Amniotic epithelial cell (primary cell): ENCODE data around the gene GOLGB1.
A peak's percentile ranks its signal among the peaks of the same experiment; 100 is the strongest.
"Not testable (repeated sequence)": the region's sequence is repeated elsewhere in the genome, so short reads cannot be mapped to it uniquely, and the experiment has no call there.

ENCODE experiments used
- DNase-seq: peaks from one replicate; pipeline ENCODE4 v3.0.0-alpha.2; 2010; ENCODE audit warnings: low read depth

Gene GOLGB1, protein sequence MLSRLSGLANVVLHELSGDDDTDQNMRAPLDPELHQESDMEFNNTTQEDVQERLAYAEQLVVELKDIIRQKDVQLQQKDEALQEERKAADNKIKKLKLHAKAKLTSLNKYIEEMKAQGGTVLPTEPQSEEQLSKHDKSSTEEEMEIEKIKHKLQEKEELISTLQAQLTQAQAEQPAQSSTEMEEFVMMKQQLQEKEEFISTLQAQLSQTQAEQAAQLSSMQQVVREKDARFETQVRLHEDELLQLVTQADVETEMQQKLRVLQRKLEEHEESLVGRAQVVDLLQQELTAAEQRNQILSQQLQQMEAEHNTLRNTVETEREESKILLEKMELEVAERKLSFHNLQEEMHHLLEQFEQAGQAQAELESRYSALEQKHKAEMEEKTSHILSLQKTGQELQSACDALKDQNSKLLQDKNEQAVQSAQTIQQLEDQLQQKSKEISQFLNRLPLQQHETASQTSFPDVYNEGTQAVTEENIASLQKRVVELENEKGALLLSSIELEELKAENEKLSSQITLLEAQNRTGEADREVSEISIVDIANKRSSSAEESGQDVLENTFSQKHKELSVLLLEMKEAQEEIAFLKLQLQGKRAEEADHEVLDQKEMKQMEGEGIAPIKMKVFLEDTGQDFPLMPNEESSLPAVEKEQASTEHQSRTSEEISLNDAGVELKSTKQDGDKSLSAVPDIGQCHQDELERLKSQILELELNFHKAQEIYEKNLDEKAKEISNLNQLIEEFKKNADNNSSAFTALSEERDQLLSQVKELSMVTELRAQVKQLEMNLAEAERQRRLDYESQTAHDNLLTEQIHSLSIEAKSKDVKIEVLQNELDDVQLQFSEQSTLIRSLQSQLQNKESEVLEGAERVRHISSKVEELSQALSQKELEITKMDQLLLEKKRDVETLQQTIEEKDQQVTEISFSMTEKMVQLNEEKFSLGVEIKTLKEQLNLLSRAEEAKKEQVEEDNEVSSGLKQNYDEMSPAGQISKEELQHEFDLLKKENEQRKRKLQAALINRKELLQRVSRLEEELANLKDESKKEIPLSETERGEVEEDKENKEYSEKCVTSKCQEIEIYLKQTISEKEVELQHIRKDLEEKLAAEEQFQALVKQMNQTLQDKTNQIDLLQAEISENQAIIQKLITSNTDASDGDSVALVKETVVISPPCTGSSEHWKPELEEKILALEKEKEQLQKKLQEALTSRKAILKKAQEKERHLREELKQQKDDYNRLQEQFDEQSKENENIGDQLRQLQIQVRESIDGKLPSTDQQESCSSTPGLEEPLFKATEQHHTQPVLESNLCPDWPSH (N-terminal part only)

DNA sequence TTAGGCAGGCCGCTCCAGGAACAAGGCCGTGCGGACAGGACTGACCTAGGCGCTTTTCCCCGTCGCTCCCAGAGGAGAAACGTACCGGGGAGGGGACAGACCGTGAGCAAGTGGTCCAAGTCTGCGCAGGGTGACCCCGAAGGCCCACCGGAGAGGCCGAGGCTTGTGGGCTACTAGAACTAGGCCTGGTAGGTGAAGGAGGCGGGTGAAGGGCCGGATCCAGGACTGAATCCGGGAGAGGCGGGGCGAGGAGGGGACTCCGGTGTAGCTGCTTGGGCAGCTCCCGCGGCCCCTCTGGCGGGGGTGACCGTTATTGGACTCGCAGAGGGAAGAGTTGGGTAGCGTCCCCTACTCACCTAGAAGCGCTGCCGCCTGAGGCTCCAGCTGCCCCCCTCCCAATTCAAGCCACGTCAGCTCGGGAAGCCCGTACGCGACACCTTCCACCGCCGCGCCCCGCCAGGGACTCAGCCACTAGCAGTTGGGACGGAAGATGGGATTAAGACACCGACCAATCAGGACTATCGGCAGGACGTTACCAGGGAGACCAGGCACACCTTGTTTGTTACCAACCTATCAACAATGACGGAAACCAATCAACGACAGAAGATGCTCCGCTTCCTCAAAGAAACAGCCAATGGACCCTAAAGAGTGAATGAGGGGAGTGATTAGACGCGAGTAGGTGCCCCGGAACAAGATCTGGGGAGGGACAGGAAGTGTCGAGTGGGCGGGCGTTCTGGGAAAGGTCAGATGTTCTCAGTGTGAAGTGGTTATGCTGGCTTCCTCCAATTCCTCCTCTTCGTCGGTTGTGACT, at the start of gene GOLGB1:
Gene GOLGB1 (minus strand): TSS at position 466 of the 811 bp plus-strand sequence. CDS start 18,770 bp downstream, outside the sequence.
- peak; percentile 100 for DNase-seq

DNA sequence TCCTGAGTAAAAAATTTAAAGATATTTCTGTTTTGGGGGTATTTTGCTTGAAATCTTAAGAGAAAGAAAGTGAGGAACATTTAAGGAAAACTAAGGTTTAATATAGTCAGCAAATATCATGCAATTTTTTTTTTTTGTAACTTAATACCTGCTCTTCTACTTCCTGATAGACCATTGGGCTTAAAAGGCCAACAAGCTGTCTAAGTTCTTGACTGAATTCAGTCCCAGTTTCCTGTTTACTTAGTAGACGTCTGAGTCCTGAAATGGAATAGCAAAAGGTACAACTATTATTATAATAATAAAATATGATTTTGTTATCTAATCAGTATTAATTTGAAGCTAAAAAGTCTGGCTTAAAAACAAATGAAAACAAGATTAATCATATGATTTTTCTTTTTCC, 47.4 kb upstream of the GOLGB1 start:
- no peak for DNase-seq

DNA sequence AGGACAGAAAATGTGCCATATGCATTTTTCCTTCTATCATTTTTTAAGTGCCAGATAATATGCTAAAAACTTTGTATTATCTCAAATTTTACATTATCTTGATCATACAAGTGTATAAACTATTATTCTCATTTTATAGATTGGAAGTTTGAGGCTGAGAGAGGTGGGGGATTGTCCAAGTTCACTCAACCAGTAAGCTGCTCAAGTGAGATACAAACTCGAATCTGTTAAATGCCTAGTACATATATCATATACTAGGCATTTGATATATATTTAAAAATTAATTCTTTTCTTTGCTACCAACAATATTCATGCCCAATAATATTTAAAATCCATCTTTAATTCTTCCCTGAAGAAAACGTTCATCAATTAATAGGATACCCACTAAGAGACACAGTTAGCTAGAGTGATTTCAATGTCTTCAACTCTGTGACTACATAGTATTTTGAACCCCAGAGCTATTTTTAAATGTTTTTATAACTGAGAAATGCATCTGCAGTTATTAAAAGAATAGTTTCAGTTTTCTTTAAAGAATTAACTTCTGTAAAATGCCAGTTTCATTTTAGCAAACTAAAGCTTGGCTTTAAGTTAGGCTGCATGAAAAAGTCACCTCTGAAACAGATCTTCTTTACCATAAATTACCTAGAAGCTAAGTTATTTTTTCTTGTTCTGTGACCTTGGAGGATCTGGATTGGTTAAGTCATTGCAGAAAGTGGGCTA, 44.9 kb upstream of the GOLGB1 start:
- DNase-seq = no peak

DNA sequence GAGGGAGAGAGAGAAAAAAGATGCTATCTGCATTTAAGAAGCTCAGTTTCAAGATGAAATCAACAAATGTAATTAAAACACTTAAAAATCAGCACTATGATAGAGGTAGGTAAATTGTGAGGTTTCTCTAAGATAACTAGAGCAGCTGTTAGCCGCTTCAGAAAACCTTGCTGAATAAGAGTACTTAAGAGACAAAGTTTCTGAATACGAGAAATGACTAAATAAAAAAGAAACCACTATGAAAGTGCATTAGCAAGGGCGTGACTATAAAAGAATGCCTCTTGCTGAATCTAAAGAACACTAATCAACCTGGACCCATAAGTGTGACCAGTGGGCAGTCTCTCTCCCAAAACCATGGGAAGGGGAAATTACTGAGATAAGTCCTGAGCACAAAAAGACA, 43.5 kb upstream of the GOLGB1 start:
- DNase-seq = no peak

DNA sequence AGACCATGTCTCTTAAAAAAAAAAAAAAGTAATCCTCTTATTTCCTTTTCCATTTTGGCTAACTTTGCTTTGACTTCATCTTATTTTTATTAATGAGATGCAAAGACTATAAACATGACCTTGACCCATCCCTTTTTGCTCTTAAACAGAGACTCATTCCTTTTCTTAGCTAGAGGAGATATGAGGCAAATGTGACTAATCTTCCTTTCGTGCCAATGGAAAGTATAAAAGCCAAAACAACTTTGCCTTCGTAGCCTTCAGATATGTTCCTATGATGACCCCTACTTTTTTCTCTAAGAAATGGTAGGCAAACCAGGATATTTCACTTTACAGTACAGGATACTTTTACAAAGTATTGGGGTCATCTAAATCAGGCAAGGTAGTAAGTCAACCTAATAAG, 36.9 kb upstream of the GOLGB1 start:
- DNase-seq = peak; percentile 27

DNA sequence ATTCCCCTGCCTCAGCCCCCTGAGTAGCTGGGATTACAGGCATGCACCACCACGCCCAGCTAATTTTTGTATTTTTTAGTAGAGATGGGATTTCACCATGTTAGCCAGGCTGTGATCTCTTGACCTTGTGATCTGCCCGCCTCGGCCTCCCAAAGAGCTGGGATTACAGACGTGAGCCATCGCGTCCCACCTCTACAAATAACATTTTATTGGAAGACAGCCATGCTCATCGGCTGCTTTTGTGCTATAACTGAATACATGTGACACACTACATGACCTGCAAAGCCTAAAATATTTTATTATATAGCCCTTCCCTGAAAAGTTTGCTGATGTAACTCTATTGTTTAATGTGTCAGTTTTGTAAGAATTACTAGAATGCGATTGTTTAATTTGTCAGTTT, 33.2 kb upstream of the GOLGB1 start:
- not testable (repeated sequence) for DNase-seq

DNA sequence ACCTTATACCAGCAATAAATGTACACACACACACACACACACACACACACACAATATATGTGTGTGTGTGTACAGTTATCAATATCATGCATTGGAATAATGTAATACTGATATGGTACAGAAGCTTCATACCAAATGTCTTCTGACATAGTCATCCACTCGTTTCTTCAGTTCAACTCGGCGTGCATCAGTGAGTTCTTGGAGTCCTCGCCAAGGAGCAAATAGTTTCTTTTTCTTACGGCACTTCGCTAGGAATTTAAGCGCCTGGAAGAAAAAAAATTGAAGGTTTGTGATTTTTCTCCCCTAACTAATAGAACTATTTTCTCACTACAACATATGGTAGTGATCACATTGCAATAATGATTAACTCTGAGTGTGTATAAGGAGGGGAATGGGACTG, 32.1 kb upstream of the GOLGB1 start:
- DNase-seq = no peak

DNA sequence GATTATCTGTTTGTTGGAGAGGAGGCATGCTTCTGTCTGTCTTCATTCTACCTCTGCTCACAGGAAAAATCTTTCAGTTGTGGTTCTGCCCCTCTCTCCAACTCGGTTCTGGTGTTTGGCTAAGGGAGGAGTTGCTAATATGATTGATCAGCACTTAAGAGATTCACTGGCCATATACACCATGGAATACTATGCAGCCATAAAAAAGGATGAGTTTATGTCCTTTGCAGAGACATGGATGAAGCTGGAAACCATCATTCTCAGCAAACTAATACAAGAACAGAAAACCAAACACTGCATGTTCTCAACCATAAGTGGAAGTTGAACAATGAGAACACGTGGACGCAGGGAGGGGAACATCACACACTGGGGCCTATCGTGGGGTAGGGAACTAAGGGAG, 25.6 kb upstream of the GOLGB1 start:
- not testable (repeated sequence) for DNase-seq

DNA sequence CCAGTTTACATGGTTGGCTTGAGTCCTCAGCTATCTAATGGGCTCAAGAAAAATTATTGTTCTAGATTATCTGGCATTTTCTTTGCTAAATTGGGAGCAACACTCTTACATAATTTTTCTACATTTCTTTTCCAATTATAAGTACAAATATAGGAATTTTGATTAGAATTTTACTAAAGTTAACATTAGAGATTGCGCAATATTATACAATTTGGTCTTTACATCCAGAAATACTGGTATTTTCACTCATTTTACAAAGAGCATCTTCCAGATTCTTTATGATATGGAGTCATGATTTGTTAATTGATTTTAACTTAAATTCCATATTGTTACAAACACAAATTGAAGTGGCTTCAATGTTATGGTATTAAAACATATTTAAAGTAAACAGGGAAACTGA, 19.7 kb upstream of the GOLGB1 start:
- no peak for DNase-seq

DNA sequence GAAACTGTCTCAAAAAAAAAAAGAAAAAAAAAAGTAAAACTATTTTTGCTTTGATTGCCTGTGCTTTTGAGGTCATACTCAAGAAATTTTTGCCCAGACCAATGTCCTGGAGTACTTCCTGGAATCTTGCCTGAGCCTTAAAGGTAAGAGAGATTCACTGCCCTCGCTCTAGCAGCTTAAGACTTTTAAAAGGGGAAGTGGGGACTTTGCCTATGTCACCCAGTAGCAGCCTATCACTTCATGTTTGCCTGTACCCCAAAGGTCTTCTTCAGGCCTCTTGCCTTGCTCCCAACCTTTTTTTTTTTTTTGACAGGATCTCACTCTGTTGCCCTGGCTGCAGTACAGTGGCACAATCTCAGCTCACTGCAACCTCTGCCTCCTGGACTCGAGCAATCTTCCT, 18.9 kb upstream of the GOLGB1 start:
- no peak for DNase-seq

DNA sequence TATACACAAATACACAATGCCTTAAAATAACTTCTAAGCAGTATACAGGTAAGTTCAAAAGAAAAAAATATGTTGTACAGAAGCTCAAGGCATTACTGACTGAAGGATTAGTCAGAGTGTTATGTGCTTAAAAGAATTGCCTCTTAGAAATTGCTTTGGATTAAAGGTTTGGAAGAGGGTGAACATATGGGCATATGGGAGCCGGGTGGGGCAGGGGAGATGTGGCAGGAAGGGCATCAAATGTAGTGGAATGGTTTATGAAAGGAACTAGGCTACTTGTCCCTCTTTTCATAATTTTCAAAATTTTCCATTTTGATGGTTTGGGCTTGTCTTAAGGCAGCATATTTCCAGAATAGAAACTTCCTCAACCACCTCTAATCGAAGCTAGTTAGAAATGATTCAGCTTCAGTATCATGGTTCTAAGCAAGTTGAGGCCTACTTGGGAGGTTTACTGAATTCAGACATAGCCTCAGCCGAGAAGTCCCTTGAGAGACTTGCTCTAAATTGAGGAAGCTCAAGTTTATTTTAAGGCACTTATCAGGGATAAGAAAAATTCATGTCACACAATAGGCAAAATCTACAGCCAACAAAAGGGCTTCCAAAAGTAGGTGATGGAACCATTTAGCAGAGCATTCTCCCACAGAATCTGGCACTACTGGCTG, 10.1 kb upstream of the GOLGB1 start:
- DNase-seq = no peak

DNA sequence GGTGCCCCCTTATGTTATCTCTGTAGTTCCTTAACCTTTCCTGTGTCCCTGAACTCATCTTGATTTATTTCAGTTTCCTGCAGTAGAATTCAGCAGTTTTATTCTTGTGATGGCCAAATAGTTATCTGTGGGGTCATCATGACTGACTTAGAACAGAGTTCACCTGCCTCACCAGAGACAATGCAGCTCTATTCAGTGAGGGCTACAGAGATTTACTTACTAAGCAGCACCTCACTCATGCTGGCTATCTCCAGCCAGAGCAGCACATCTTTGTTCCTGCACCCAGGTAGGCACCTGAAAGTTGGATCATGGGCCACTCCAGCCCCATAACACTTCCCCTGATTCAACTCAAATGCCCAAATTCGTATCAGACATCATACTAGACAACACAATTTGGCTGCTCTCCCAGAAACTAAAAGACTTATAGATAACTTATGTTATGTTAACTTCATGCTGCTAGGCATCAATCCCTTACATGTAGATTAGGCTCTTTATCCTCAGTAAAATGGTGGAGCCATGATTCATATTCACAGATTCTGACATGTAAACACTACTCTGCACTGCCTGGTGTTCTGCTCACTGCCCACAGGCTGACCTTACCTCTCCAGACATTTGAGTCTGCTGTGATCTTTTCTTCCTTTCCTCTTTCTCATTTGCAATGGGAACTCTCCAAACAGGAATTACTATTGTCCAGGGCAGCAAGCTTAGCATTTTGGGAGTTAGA, 9.3 kb upstream of the GOLGB1 start:
- peak; percentile 51 for DNase-seq

DNA sequence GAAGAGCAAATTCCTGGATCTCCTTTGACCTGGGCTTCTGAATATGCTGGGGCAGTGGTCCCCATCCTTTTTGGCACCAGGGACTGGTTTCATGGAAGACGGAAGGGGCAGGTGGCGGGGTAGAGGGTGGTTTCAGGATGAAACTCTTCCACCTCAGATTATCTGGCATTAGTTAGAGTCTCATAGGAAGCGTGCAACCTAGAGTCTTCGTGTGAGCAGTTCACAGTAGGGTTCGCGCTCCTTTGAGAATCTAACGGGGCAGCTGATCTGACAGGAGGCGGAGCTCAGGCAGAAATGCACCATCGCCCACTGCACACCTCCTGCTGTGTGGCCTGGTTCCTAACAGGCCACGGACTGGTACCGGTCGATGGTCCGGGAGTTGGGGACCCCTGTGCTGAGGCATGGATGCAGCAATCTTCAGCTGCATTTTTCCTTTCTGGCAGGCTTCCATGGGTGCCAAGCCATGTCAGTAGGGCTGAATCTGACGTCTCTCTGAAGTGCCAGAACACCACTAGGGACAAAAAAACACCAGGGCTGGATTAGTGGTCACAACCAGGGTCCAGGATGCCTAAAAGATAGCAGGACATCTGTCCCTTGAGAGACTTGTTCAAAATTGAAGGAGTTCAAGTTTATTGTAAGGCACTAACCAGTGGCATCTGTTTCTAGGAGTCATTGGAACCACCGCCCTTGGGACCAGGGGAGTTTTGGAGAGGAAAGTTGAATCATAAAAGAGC, 8.4 kb upstream of the GOLGB1 start:
- no peak for DNase-seq

DNA sequence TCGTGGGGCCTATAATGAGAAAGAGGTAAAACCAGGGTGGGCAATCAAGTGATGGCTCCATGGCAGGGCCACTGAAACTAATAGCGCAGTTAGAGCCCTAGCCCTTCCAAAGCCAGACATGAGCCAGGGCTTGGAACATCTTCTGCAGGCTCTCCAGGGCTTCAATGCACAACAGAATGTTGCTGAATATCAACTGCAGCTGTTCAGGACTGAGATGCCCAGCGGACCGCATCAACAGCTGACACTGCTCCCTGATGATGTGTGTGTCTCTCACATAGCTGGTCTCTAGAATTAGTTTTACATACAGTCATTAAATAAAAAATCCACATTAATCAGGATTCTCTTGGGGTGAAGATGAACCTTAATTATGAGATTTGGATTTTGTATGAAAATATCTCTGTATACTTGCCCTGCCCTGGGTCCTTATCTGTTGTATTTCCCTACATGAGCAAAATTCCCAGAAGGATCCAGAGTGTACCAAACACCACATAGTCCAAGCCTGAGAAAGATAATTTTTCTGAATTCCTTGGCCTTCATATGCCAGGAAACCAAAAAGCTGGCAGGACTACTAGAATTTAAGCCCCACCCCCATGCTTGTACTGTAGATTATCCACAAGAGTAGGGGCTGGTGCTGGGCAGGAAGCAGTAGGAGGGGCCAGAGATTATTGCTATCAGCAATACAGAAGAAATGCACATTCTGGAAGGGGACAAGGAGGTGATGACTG, 7.7 kb upstream of the GOLGB1 start:
- peak; percentile 59 for DNase-seq

DNA sequence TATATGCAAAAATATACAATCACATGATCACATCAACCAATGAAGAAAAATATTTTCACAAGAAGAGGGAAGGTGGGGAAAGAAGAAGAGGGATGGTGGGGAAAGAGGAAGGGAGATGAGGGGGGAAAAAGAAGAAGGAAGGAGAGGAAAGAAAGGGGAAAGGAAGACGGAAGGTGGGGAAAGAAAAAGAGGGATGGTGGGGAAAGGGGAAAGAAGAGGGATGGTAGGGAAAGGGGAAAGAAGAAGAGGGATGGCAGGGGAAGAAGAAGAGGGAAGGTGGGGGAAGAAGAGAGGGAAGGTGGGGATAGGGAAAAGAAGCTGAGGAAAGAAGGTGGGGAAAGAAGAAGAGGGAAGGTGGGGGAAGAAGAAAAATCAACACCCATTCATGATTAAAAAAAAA, 3.2 kb upstream of the GOLGB1 start:
- no peak for DNase-seq

DNA sequence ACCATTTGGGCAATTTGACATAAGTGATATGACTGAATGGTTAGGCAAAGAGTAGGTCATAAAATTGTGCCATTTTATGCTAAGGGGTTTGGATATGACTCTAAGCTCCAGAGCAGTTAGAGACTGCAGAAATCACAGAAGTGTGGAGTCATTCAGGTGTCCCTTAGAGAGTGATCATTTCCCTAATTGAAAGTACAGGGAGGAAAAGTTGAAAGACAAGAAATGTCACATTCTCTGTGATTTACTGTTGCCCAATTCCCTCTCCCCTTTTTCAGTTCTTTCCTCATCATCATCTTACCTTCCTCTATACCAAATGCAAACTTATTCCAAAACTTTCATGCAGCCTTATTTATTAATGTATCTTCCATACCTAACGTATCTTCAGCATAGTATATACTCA, 2.7 kb upstream of the GOLGB1 start:
- DNase-seq = no peak

DNA sequence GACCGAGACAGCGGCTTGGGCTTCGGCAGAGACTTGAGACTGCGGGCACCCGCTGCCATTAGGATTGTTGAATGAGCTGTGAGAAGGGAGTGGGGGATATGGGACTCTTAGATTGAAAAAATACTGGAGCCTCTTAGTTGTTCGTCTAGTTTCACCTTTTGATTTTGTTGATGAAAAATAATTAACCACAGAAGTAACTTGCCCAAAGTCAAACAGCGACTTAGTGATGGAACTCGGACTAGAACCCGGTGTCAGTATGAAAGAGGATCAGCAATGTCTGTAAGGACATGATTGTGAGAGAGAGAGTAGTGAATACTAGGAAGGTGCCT, 510 bp upstream of the GOLGB1 start:
- no peak for DNase-seq

DNA sequence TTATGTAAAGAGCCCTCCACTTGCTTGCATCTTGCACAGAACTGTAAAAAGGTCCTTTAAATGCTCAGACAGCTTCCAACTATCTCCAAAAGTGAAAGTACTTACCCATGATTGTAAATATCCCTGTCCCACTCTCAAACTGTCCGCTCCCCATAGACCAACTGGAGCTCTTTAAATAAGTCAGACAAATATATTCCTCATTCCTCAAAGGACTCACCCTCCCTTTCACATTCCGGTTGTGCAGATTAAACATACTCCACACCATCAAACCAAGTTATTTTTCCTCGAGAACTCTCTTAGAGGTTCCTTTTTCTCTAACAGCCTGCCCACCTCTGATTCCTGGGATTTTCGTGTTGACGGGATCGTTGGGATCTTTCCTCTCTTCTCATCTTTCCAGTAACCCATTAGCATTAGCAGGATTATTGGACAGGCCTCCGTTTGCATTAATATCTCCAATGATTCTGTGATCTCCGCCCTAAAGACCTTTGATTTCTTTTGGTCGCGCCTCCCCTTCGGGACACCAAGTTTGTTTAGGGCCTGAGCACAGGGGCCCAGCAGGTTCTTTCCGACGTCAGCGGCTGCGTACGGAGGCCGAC, 763 bp downstream of the GOLGB1 start:
- no peak for DNase-seq
